ENCODE measurements around the gene ZNF674. TPM values are rescaled to one million over a fixed set of nuclear protein-coding genes. Genes with fewer than 3 reads are reported as not detected.

Gene ZNF674
- total RNA-seq, 1 donor from 2014 or later, result 7.0 TPM

DNA sequence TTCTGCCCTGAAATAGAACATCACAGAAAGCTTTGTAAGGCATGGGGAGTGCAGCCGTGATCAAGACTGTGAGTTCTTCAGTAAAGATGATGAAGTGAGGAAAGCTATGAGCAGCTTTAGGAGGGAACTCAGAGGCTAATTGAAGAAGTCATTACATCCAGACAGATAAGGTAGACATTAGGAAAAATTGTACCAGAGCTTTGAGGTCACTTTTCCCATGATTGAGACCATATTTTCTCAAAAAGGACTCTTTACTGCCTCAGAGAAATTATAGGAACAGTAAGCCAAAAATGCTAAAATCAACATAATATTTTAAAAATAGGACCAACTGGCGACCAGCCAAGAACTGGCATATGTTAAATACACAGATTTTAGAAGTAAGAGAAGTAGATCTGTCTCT lies 39.5 kb upstream of the ZNF674 start:
- H3K36me3 Mint-ChIP-seq (ENCODE audit: insufficient read depth), result no peaks in the 10 kb centered on the region
- no peak for DNase-seq (ENCODE audit: low spot score, unreplicated experiment)
- no peak overlapping the region for H3K4me3 Mint-ChIP-seq (ENCODE audit: low read depth)
- no peaks in the 10 kb centered on the region for H3K27me3 Mint-ChIP-seq
- H3K27ac Mint-ChIP-seq, result no peak overlapping the region
- H3K9me3 Mint-ChIP-seq (ENCODE audit: low read depth), result peaks cover 3% of the 10 kb centered on the region
- TF ChIP-seq, protein P1, sequence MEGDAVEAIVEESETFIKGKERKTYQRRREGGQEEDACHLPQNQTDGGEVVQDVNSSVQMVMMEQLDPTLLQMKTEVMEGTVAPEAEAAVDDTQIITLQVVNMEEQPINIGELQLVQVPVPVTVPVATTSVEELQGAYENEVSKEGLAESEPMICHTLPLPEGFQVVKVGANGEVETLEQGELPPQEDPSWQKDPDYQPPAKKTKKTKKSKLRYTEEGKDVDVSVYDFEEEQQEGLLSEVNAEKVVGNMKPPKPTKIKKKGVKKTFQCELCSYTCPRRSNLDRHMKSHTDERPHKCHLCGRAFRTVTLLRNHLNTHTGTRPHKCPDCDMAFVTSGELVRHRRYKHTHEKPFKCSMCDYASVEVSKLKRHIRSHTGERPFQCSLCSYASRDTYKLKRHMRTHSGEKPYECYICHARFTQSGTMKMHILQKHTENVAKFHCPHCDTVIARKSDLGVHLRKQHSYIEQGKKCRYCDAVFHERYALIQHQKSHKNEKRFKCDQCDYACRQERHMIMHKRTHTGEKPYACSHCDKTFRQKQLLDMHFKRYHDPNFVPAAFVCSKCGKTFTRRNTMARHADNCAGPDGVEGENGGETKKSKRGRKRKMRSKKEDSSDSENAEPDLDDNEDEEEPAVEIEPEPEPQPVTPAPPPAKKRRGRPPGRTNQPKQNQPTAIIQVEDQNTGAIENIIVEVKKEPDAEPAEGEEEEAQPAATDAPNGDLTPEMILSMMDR (IDR thresholded peaks at IDR 0.05; ENCODE audit: unreplicated experiment), result no peak
- H3K4me1 Mint-ChIP-seq (ENCODE audit: low read depth), result peaks cover 1% of the 10 kb centered on the region

DNA sequence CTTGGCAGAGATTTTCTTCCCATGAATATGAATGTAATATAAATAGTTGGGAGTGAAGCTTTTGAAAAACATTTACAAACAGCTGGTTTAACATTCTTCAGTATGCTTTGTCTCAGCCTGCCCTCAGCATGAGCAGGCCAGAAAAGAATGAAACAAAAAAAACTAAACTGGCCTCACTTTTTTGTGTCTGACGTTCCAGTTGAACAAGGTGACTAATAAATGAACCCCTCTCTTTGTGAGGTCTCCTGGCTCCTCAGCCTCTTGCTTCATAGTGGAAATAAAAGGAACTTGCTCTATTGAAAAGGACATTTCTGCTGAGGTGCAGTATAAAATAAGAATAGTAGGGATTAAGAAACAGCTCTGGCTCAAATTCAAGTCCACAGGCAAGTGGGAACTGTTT lies 37.7 kb upstream of the ZNF674 start:
- Mint-ChIP-seq H3K27me3 (no peaks in the 10 kb centered on the region), H3K9me3 (ENCODE audit: low read depth) (peaks cover 7% of the 10 kb centered on the region), H3K36me3 (ENCODE audit: insufficient read depth) (peaks cover 2% of the 10 kb centered on the region), H3K4me3 (ENCODE audit: low read depth) (no peak overlapping the region), H3K4me1 (ENCODE audit: low read depth) (peaks cover 1% of the 10 kb centered on the region), H3K27ac (no peak overlapping the region)
- no peak for DNase-seq (ENCODE audit: low spot score, unreplicated experiment)
- TF ChIP-seq, protein P1 (IDR thresholded peaks at IDR 0.05; ENCODE audit: unreplicated experiment), result no peak

DNA sequence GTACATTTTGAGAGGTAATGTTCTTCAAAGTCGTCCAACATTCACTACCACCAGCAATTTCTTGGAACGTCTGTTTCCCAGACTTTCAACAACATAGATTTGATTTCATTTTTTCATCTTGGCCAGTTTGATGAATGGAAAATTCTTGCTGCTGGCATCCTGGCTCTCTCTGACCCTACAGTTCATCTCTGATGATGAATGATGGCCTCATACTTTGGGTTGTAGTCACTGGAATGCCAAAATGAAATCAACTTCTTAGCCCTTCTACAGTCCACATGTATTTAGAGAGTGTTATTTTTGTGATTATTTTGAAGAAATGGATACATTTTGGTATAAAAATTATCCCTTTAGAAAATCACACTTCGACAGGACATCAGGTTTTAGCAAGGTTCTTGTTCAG lies 37.1 kb upstream of the ZNF674 start:
- Mint-ChIP-seq H3K27me3 (peaks cover 1% of the 10 kb centered on the region), H3K4me1 (ENCODE audit: low read depth) (no peaks in the 10 kb centered on the region), H3K9me3 (ENCODE audit: low read depth) (peaks cover 7% of the 10 kb centered on the region), H3K4me3 (ENCODE audit: low read depth) (no peak overlapping the region), H3K27ac (no peak overlapping the region), H3K36me3 (ENCODE audit: insufficient read depth) (peaks cover 2% of the 10 kb centered on the region)
- TF ChIP-seq, protein P1 (IDR thresholded peaks at IDR 0.05; ENCODE audit: unreplicated experiment), result no peak
- DNase-seq (ENCODE audit: low spot score, unreplicated experiment), result no peak

DNA sequence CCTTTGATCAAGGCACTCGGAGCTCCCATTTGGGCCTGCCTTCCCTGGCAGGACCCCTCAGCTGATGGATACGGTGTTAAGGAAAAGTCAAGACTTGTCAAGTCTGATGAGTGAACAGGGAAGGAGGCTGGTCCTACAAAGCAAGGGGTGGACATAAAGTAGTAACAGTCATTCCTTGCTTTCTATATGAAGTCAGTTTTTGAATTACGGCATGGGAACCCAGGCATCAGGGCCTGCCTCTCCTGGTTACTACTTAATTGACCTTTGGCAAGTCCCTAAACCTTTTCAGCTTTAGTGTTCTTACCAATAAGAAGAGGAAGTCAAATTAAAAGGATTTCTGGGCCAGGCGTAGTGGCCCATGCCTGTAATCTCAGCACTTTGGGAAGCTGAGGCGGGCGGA lies 35.4 kb upstream of the ZNF674 start:
- no peaks in the 10 kb centered on the region for H3K4me1 Mint-ChIP-seq (ENCODE audit: low read depth)
- DNase-seq (ENCODE audit: low spot score, unreplicated experiment), result no peak
- TF ChIP-seq, protein P1 (IDR thresholded peaks at IDR 0.05; ENCODE audit: unreplicated experiment), result no peak
- H3K27ac Mint-ChIP-seq, result no peak overlapping the region
- no peak overlapping the region for H3K4me3 Mint-ChIP-seq (ENCODE audit: low read depth)
- peaks cover 2% of the 10 kb centered on the region for H3K36me3 Mint-ChIP-seq (ENCODE audit: insufficient read depth)
- peaks cover 10% of the 10 kb centered on the region for H3K9me3 Mint-ChIP-seq (ENCODE audit: low read depth)
- peaks cover 18% of the 10 kb centered on the region for H3K27me3 Mint-ChIP-seq

DNA sequence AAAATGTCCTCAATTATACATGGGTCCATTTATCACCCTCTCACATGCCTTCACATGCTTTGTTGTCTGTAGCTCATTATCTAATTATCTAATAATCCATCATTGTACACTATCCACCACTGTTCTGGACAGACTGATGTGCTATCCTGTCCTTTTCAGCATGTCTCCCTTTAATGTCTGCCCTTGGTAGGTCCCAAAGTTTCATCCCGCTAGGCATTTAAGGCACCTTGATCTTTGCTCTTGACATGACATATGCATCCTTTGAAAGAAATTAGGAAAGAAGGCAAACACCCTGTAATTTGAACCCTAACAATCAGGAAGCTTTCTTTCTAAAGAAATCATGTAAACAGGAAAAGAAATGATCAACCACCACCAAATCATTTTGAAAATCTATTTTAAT lies 34.0 kb upstream of the ZNF674 start:
- no peak overlapping the region for H3K4me3 Mint-ChIP-seq (ENCODE audit: low read depth)
- peaks cover 13% of the 10 kb centered on the region for H3K9me3 Mint-ChIP-seq (ENCODE audit: low read depth)
- DNase-seq (ENCODE audit: low spot score, unreplicated experiment), result no peak
- H3K27me3 Mint-ChIP-seq, result peaks cover 21% of the 10 kb centered on the region
- H3K4me1 Mint-ChIP-seq (ENCODE audit: low read depth), result no peaks in the 10 kb centered on the region
- H3K27ac Mint-ChIP-seq, result no peak overlapping the region
- TF ChIP-seq, protein P1 (IDR thresholded peaks at IDR 0.05; ENCODE audit: unreplicated experiment), result no peak
- peaks cover 2% of the 10 kb centered on the region for H3K36me3 Mint-ChIP-seq (ENCODE audit: insufficient read depth)

Measured in progenitor cell of endocrine pancreas (in vitro differentiated cells).